ENCODE results near the gene ACOT11. TPM values are rescaled to one million over a fixed set of nuclear protein-coding genes. Genes with fewer than 3 reads are reported as not detected.

ACOT11 gene
- total and polyA plus RNA-seq, 3 experiments from 2014 or later = 0.09 to 0.58 (median 0.37) TPM

- no peaks in the 10 kb centered on the region for H3K4me1 ChIP-seq (ENCODE audit: insufficient read depth, low read length)
- H3K27me3 ChIP-seq (ENCODE audit: insufficient read depth, low read length, poor library complexity, severe bottlenecking) = no peaks in the 10 kb centered on the region
- H3K27ac ChIP-seq (ENCODE audit: low read depth, low read length) = no peak overlapping the region
- DNase-seq = no peak
- Mint-ChIP-seq H3K4me3 (no peak overlapping the region), H3K9me3 (no peaks in the 10 kb centered on the region), H3K4me1 (no peaks in the 10 kb centered on the region), H3K27ac (no peak overlapping the region), H3K27me3 (no peaks in the 10 kb centered on the region), H3K36me3 (no peaks in the 10 kb centered on the region)
- ChIA-PET POLR2A (no interaction called here), CTCF (interaction anchor here (0.6 kb wide), 1 partner anchor 190 kb away, joined by 3 read pairs; no protein-coding TSS in a partner anchor)
- H3K36me3 ChIP-seq (ENCODE audit: insufficient read depth, low read length) = no peaks in the 10 kb centered on the region
- no peaks in the 10 kb centered on the region for H3K9me3 ChIP-seq (ENCODE audit: low read length)
- no peak overlapping the region for H3K4me3 ChIP-seq (ENCODE audit: low read length)
These were observed 1.3 kb downstream of the ACOT11 start for GRCh38 chr1:54549181-54549924.

- no peaks in the 10 kb centered on the region for H3K27me3 Mint-ChIP-seq
- ChIA-PET CTCF (no interaction called here), POLR2A (interaction anchor here (0.6 kb wide), 1 partner anchor 145 kb away, joined by 7 read pairs; no protein-coding TSS in a partner anchor)
- H3K36me3 ChIP-seq (ENCODE audit: insufficient read depth, low read length) = no peaks in the 10 kb centered on the region
- no peaks in the 10 kb centered on the region for H3K9me3 ChIP-seq (ENCODE audit: low read length)
- no peak overlapping the region for H3K4me3 ChIP-seq (ENCODE audit: low read length)
- no peak overlapping the region for H3K27ac Mint-ChIP-seq
- no peak for DNase-seq
- no peaks in the 10 kb centered on the region for H3K4me1 Mint-ChIP-seq
- no peak overlapping the region for H3K27ac ChIP-seq (ENCODE audit: low read depth, low read length)
- peaks cover 0 to 4% (median 0%) of the 10 kb centered on the region in 5 donors for H3K9me3 Mint-ChIP-seq
- no peaks in the 10 kb centered on the region for H3K4me1 ChIP-seq (ENCODE audit: insufficient read depth, low read length)
- H3K36me3 Mint-ChIP-seq = no peaks in the 10 kb centered on the region
- no peak overlapping the region for H3K4me3 Mint-ChIP-seq
- no peaks in the 10 kb centered on the region for H3K27me3 ChIP-seq (ENCODE audit: insufficient read depth, low read length, poor library complexity, severe bottlenecking)
These were observed 3.9 kb downstream of the ACOT11 start for GRCh38 chr1:54551891-54552290.

GRCh38 chr1:54553602-54554313, 5.7 kb downstream of the ACOT11 start:
- Histone ChIP-seq H3K27me3 (ENCODE audit: insufficient read depth, low read length, poor library complexity, severe bottlenecking) (no peaks in the 10 kb centered on the region), H3K36me3 (ENCODE audit: insufficient read depth, low read length) (no peaks in the 10 kb centered on the region), H3K9me3 (ENCODE audit: low read length) (no peaks in the 10 kb centered on the region), H3K27ac (ENCODE audit: low read depth, low read length) (no peak overlapping the region), H3K4me1 (ENCODE audit: insufficient read depth, low read length) (no peaks in the 10 kb centered on the region), H3K4me3 (ENCODE audit: low read length) (no peak overlapping the region)
- DNase-seq = no peak
- H3K9me3 Mint-ChIP-seq = peaks cover 0 to 4% (median 0%) of the 10 kb centered on the region in 5 donors
- no peaks in the 10 kb centered on the region for H3K36me3 Mint-ChIP-seq
- H3K27ac Mint-ChIP-seq = peak overlapping the region in 1 of 8 donors; percentile 24
- ChIA-PET CTCF (no interaction called here), POLR2A (no interaction called here)
- H3K4me1 Mint-ChIP-seq = no peaks in the 10 kb centered on the region
- peaks cover 1 to 8% of the 10 kb centered on the region in 2 donors for H3K27me3 Mint-ChIP-seq
- no peak overlapping the region for H3K4me3 Mint-ChIP-seq

- H3K4me3 Mint-ChIP-seq = no peak overlapping the region
- peaks cover 2 to 15% of the 10 kb centered on the region in 2 donors for H3K27me3 Mint-ChIP-seq
- H3K36me3 Mint-ChIP-seq = no peaks in the 10 kb centered on the region
- H3K27ac ChIP-seq (ENCODE audit: low read depth, low read length) = no peak overlapping the region
- no peaks in the 10 kb centered on the region for H3K36me3 ChIP-seq (ENCODE audit: insufficient read depth, low read length)
- no peak for DNase-seq
- H3K4me3 ChIP-seq (ENCODE audit: low read length) = no peak overlapping the region
- peaks cover 0 to 4% (median 0%) of the 10 kb centered on the region in 5 donors for H3K9me3 Mint-ChIP-seq
- no peaks in the 10 kb centered on the region for H3K4me1 ChIP-seq (ENCODE audit: insufficient read depth, low read length)
- POLR2A ChIA-PET = no interaction called here
- no peaks in the 10 kb centered on the region for H3K9me3 ChIP-seq (ENCODE audit: low read length)
- no peaks in the 10 kb centered on the region for H3K27me3 ChIP-seq (ENCODE audit: insufficient read depth, low read length, poor library complexity, severe bottlenecking)
- no peaks in the 10 kb centered on the region for H3K4me1 Mint-ChIP-seq
- CTCF ChIA-PET = no interaction called here
- no peak overlapping the region for H3K27ac Mint-ChIP-seq
These were observed 8.1 kb downstream of the ACOT11 start for GRCh38 chr1:54556110-54556509.

GRCh38 chr1:54557671-54558355, 9.8 kb downstream of the ACOT11 start:
- no peaks in the 10 kb centered on the region for H3K27me3 ChIP-seq (ENCODE audit: insufficient read depth, low read length, poor library complexity, severe bottlenecking)
- no peaks in the 10 kb centered on the region for H3K9me3 ChIP-seq (ENCODE audit: low read length)
- no peaks in the 10 kb centered on the region for H3K4me1 ChIP-seq (ENCODE audit: insufficient read depth, low read length)
- H3K36me3 Mint-ChIP-seq = no peaks in the 10 kb centered on the region
- no peak for DNase-seq
- no peak overlapping the region for H3K4me3 ChIP-seq (ENCODE audit: low read length)
- peaks cover 2 to 15% of the 10 kb centered on the region in 2 donors for H3K27me3 Mint-ChIP-seq
- no peak overlapping the region for H3K27ac Mint-ChIP-seq
- no peaks in the 10 kb centered on the region for H3K4me1 Mint-ChIP-seq
- H3K36me3 ChIP-seq (ENCODE audit: insufficient read depth, low read length) = no peaks in the 10 kb centered on the region
- POLR2A ChIA-PET = interaction anchor here (0.5 kb wide), 1 partner anchor 10 kb away, joined by 3 read pairs; no protein-coding TSS in a partner anchor
- no peak overlapping the region for H3K4me3 Mint-ChIP-seq
- CTCF ChIA-PET = no interaction called here
- H3K9me3 Mint-ChIP-seq = peaks cover 0 to 4% (median 0%) of the 10 kb centered on the region in 5 donors
- H3K27ac ChIP-seq (ENCODE audit: low read depth, low read length) = no peak overlapping the region

- ChIA-PET POLR2A (interaction anchor here (0.5 kb wide), 1 partner anchor 9 kb away, joined by 3 read pairs; no protein-coding TSS in a partner anchor), CTCF (no interaction called here)
- H3K9me3 Mint-ChIP-seq = peaks cover 0 to 4% (median 0%) of the 10 kb centered on the region in 5 donors
- H3K27me3 Mint-ChIP-seq = peaks cover 2 to 15% of the 10 kb centered on the region in 2 donors
- Histone ChIP-seq H3K4me1 (ENCODE audit: insufficient read depth, low read length) (no peaks in the 10 kb centered on the region), H3K27me3 (ENCODE audit: insufficient read depth, low read length, poor library complexity, severe bottlenecking) (no peaks in the 10 kb centered on the region), H3K9me3 (ENCODE audit: low read length) (no peaks in the 10 kb centered on the region), H3K4me3 (ENCODE audit: low read length) (no peak overlapping the region), H3K27ac (ENCODE audit: low read depth, low read length) (no peak overlapping the region), H3K36me3 (ENCODE audit: insufficient read depth, low read length) (no peaks in the 10 kb centered on the region)
- no peak for DNase-seq
- no peak overlapping the region for H3K4me3 Mint-ChIP-seq
- H3K27ac Mint-ChIP-seq = no peak overlapping the region
- no peaks in the 10 kb centered on the region for H3K4me1 Mint-ChIP-seq
- H3K36me3 Mint-ChIP-seq = no peaks in the 10 kb centered on the region
These were observed 10.5 kb downstream of the ACOT11 start for GRCh38 chr1:54558434-54559030.

GRCh38 chr1:54559111-54559548, 11.1 kb downstream of the ACOT11 start:
- Mint-ChIP-seq H3K27me3 (peaks cover 2 to 15% of the 10 kb centered on the region in 2 donors), H3K4me1 (peaks cover 0 to under 1% (median 0%) of the 10 kb centered on the region in 3 donors), H3K4me3 (no peak overlapping the region), H3K27ac (no peak overlapping the region), H3K36me3 (no peaks in the 10 kb centered on the region), H3K9me3 (peaks cover 0 to 4% (median 0%) of the 10 kb centered on the region in 5 donors)
- Histone ChIP-seq H3K36me3 (ENCODE audit: insufficient read depth, low read length) (no peaks in the 10 kb centered on the region), H3K4me3 (ENCODE audit: low read length) (no peak overlapping the region), H3K27me3 (ENCODE audit: insufficient read depth, low read length, poor library complexity, severe bottlenecking) (no peaks in the 10 kb centered on the region), H3K9me3 (ENCODE audit: low read length) (no peaks in the 10 kb centered on the region), H3K27ac (ENCODE audit: low read depth, low read length) (no peak overlapping the region), H3K4me1 (ENCODE audit: insufficient read depth, low read length) (no peaks in the 10 kb centered on the region)
- ChIA-PET CTCF (no interaction called here), POLR2A (no interaction called here)
- peak in 1 of 5 donors; percentile 18 for DNase-seq
